Activated CD8-positive, alpha-beta memory T cell treated with anti-CD3 and anti-CD28 coated beads, Interleukin-2, amount 50 U/mL, for 24 hours (primary cell): ENCODE measurements around the gene ADAMTSL3.

Experiments
- DNase-seq: peaks from one replicate; pipeline ENCODE4 v3.0.0-alpha.2; 2020; ENCODE audit errors: extremely low read depth

The ADAMTSL3 gene

DNA sequence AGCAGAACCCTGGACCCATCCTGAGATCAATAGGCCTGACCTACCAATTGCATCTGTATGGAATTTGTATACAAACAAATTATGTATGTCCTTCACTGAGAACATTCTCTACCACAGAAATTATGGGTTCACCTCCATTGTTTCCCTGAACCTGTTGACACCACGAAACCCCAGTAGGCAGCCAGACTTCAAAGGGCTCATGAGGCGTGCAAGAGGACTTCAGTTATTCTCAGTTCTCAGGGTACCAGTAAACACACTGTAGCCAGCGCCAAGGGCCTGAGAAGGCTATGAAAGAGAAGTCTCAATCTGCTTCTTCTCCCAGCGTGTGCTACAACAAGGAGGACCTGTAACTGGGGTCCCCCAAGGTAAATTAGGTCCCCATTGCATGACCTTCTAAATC is 326.7 kb downstream of the ADAMTSL3 start:
- DNase-seq = no peak

DNA sequence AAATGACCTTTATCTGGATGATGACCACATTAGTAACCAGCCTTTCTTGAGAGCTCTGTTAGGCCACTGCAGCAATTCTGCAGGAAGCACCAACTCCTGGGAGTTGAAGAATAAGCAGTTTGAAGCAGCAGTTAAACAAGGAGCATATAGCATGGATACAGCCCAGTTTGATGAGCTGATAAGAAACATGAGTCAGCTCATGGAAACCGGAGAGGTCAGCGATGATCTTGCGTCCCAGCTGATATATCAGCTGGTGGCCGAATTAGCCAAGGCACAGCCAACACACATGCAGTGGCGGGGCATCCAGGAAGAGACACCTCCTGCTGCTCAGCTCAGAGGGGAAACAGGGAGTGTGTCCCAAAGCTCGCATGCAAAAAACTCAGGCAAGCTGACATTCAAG is 328.8 kb downstream of the ADAMTSL3 start:
- no peak for DNase-seq

DNA sequence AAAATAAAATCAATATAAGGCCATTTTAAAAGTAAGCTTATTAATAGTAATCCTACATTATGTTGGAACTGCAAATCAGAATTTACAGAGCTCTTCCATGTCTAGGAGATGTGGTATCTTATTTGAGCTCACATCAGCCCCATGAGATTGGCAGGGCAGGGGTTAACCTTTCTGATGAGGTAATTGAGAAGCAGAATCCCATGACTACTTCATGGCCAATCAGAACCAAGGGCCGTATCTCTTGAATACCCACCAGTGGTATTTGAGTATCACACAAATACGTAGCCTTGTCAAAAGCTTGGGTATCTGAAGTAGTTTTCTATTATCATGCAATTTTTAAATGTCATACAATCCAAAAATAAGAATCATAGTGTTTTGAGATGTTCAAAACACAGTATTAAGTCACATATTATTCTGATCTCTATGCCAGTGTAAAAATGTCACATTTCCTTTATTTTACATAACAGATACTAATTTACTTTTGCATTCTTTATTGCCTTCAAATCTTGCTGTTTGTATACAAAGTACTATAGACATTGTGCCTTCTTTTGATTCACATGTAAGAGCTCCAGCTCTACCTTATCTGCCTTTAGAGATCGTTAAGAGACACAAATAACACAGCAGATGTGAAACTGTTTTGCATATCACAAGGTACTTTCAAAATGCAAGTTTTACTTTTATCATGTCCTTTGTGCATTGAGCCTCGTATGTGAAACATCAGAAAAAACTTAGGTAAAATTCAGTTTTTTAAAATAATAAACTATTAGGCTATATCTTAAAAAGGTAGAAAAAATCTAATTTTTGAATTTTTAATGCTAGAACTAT is 329.9 kb downstream of the ADAMTSL3 start:
- DNase-seq = no peak

- no peak for DNase-seq
Observed at GRCh38 chr15:83984601-83985000, 330.7 kb downstream of the ADAMTSL3 start.

DNA sequence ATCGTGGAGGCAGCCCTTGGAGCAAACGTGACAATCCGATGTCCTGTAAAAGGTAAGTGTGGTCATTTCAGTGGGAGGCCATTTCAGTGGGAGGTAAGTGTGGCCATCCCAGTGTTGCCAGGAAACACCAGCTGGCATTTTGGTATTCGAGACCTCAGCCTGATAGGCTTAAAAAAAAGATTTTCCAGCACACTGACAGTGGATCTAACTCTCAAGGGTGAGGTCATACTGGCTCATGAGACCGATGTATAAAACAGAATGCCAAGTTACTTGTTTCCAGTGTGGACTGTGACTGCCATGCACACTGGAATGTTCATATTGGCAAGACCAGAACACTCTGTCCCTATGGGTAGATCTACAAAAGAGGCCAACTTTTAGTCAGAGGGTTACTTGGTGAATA is 337.2 kb downstream of the ADAMTSL3 start:
- no peak for DNase-seq

- no peak for DNase-seq
Observed at GRCh38 chr15:83992324-83993031, 338.6 kb downstream of the ADAMTSL3 start.

- no peak for DNase-seq
Observed at GRCh38 chr15:83993591-83993990, 339.7 kb downstream of the ADAMTSL3 start.

- DNase-seq = no peak
Observed at GRCh38 chr15:83998486-83998885, 344.6 kb downstream of the ADAMTSL3 start.

DNA sequence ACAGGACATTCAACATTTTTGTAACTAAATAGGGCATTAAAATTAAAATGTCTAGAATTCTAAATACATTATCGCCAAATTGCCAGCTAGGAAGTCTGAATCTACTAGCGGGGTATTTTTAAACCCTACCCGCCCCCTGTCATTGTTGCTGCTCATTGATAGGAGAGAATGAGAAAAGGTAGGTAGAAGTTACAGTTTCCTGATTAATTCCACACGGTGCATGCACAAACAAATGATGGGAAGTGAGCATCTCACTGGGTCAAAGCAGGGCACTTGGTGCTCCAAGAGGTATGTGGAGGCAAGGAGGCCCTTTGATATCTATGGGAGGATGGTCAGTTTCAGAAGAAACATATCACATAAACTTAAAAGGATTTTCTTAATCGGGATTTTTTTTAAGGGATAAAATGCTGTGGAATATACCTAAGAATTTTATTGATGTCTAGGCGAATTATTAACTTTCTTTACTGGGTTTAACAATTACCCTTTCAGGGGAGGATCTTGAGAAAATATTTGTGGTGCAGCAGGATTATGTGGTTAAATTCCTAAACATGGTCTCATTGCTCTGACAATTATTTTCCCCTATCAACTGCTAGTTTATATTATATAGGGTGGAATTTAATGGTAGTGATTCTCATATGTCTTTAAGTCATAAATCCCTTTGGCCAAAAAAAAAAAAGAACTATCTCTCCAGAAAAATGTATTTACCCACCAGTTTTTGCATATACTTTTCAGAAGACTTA is 345.6 kb downstream of the ADAMTSL3 start:
- no peak for DNase-seq

DNA sequence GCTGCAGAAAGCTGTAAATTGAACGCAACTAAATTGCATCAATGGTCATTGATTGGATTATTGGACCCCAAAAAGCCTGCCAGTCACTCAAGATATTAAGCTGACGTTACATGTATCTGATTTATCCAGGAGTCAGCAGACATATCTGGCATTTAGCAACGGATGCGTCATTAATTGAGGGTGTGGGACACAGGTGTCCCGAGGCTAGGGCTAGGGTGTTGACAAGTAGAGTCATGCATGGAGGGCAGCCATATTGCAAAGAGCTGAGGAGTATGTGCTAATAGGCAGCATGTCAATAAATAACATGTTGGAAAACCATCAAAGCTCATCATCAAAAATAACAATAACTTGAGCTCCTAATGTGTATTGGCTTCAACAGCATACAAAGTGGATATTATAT is 347.1 kb downstream of the ADAMTSL3 start:
- DNase-seq = no peak

GRCh38 chr15:84001655-84002054 is 347.7 kb downstream of the ADAMTSL3 start:
- DNase-seq = no peak

- no peak for DNase-seq
Observed at GRCh38 chr15:84003791-84004503, 350.0 kb downstream of the ADAMTSL3 start.

GRCh38 chr15:84006421-84006820 is 352.5 kb downstream of the ADAMTSL3 start:
- no peak for DNase-seq

DNA sequence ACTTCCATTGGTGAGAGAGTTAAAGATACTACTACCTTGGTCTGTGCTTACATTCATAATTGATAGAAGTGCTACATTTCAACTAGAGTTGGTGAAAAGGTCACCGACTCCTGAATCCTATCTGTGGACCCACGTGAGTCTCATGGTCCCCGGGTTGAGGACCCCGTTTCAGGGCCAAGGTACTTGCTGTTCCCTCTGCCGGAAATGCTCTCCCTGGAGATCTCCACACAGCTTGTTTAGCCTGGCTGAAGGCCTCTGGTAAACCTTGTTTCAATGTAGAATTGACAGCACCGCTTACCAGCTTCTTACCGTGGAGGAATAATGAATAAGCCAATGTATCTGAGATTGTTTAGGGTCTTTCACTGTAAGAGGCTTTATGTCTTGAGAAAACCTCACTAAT is 355.7 kb downstream of the ADAMTSL3 start:
- DNase-seq = no peak

GRCh38 chr15:84010246-84010645 is 356.3 kb downstream of the ADAMTSL3 start:
- DNase-seq = no peak

DNA sequence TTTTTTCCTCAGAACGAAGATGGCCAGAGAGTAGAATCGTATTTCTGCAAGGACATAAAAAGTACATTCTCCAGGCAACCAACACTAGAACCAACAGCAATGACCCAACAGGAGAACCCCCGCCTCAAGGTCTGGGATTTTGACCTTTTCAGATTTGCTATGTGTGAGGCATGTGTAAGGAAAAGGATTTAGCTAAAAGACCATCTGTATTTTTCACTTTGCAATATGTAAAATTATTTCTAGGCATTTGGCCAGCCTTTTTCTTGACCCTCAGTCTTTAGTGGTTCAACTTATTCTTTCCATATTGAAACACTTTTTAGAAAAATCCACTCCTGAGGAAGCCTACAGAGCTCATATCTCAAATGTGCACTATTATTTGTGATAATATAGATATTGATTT is 362.4 kb downstream of the ADAMTSL3 start:
- no peak for DNase-seq

DNA sequence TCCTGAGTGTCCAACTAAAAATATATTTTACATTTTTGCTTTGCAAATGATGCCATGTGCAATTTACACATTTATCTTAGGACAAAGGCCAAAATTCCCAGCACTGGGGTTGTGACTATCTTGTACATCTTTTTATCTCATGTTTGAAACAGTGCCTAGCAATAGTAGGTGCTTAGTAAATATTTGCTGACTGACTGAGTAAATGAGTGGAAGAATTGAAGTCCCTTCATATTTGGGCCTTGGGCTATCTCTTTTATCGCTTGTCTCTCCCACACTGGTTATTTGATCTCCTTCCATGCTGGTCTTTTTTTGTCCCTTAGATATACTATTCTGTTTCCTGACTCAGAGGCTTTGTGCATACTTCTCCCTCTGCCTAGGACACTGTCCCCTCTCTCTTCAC is 368.6 kb downstream of the ADAMTSL3 start:
- no peak for DNase-seq

GRCh38 chr15:84023636-84024035 is 369.7 kb downstream of the ADAMTSL3 start:
- no peak for DNase-seq

DNA sequence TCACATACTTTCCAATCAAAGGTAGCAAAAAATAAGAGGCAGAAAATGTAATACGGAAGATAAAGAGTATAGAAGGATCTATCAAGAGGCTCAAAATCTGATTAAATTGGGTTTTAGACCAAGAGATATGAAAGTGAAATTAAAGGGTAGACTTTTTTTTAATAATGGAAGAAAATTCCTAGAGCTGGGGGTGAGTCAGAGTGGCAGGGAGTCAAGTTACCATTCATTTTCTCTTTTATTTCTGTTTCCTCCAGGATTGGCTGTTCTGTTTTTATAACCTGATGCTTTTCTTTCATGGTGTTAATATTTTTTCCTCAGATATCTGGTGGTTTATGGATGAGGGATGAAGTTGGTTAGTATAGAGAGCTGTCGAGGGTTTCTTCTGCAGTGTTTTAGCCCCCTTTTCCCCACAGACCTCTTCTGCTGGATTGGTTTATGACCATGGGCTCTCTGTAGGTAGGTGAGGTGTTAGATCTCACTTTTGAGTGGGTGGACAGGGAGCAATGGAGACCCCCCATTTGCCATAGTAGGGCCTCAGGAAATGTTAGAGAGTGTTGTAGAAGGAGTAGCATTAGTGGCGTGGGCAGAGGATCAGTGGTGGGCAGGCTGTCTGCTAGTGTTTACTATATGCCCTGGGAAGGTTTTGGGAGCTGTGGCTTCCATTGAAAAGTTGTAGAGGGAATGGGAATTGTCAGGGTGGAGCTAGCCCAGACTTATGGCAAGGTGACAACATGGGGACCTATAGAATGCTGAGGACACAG is 380.1 kb downstream of the ADAMTSL3 start:
- DNase-seq = no peak

GRCh38 chr15:84034578-84035398 is 380.9 kb downstream of the ADAMTSL3 start:
- no peak for DNase-seq
